Ovary (tissue), 3 donors: Measurements from ENCODE around the gene STMN3.

Experiments used
- CTCF ChIP-seq, 3 donors: fragments of 450-650 bp in 2 of 3; fragments of 200-600 bp in 1 of 3; IDR thresholded peaks; one replicate each; pipeline versions ENCODE4 v1.5.1 to v1.8.0; 2016 to 2022; ENCODE audit warnings: antibody characterized with exemption in 3 of 3, mild to moderate bottlenecking in 1 of 3
- EP300 ChIP-seq: sonication (generic); formaldehyde crosslinking; IDR thresholded peaks from one replicate; pipeline ENCODE4 v1.6.1; 2017; ENCODE audit warnings: antibody characterized with exemption
- POLR2A ChIP-seq: fragments of 450-650 bp; IDR thresholded peaks from one replicate; pipeline ENCODE4 v1.6.1; 2017; ENCODE audit warnings: antibody characterized with exemption, mild to moderate bottlenecking, moderate library complexity
- donor health status: DM: no; HTN: no; CAD: no.

- no peak for TF ChIP-seq CTCF (IDR thresholded peaks at IDR 0.05)
- no peak for TF ChIP-seq POLR2A
- no peak for TF ChIP-seq EP300
Measured at GRCh38 chr20:63697357-63697867, 44.2 kb upstream of the STMN3 start.
